C4-2B (cell line): ENCODE data around the gene LRG1.

Experiments
- H3K27ac ChIP-seq: fragments of 450-650 bp; 2 replicates; pipeline ENCODE4 v1.5.1; 2017
- CTCF ChIP-seq: fragments of 450-650 bp; conservative IDR thresholded peaks from 2 replicates; pipeline ENCODE4 v1.5.1; 2017; ENCODE audit warnings: mild to moderate bottlenecking
- ZFX ChIP-seq: fragments of 450-650 bp; IDR thresholded peaks from 2 replicates; pipeline ENCODE4 v1.6.1; 2017

The LRG1 gene

GRCh38 chr19:4504297-4504701, 35.5 kb downstream of the LRG1 start:
- H3K27ac ChIP-seq: no peak overlapping the region
- TF ChIP-seq ZFX (no peak), CTCF (no peak)

GRCh38 chr19:4503825-4504170, 36.0 kb downstream of the LRG1 start:
- TF ChIP-seq CTCF: no peak
- TF ChIP-seq ZFX: no peak
- no peak overlapping the region for H3K27ac ChIP-seq

- no peak overlapping the region for H3K27ac ChIP-seq
- TF ChIP-seq CTCF (no peak), ZFX (no peak)
Observed at GRCh38 chr19:4503132-4503824, 36.6 kb downstream of the LRG1 start.

GRCh38 chr19:4502282-4503131, 37.3 kb downstream of the LRG1 start:
- TF ChIP-seq CTCF (no peak), ZFX (no peak)
- no peak overlapping the region for H3K27ac ChIP-seq

- H3K27ac ChIP-seq: no peak overlapping the region
- TF ChIP-seq ZFX (no peak), CTCF (no peak)
Observed at GRCh38 chr19:4501691-4502090, 38.1 kb downstream of the LRG1 start.

- H3K27ac ChIP-seq: no peak overlapping the region
- TF ChIP-seq CTCF: no peak
- TF ChIP-seq ZFX: no peak
Observed at GRCh38 chr19:4500841-4501591, 38.8 kb downstream of the LRG1 start.

GRCh38 chr19:4499855-4500254, 40.0 kb downstream of the LRG1 start:
- TF ChIP-seq ZFX (no peak), CTCF (no peak)
- no peak overlapping the region for H3K27ac ChIP-seq
